Kidney (tissue), 14 donors: Measurements from ENCODE around the gene KLHL22. TPM values are rescaled to one million over a fixed set of nuclear protein-coding genes. Genes with fewer than 3 reads are reported as not detected.

Source experiments
- DNase-seq, 5 donors: peaks; one replicate each; pipeline ENCODE4 v3.0.0-alpha.2; 2013 to 2020
- FAIRE-seq: peaks from 2 replicates; lab custom pipeline; 2012; peaks lifted over from hg19 to GRCh38; lab: Jason Lieb, UNC
- H3K27ac ChIP-seq, 2 donors: one replicate each; pipeline ENCODE4 v1.7.0; 2013; ENCODE audit warnings: low read depth in 2 of 2, low read length in 2 of 2, inconsistent platforms in 1 of 2
- H3K27me3 ChIP-seq: one replicate; pipeline ENCODE4 v1.7.1; 2013; ENCODE audit warnings: low read length, inconsistent platforms; ENCODE audit not compliant: control insufficient read depth, insufficient read depth
- H3K36me3 ChIP-seq, 3 donors: one replicate each; pipeline versions ENCODE4 v1.7.0 to v1.7.1; 2013; ENCODE audit warnings: low read length in 3 of 3, control low read depth in 1 of 3, inconsistent platforms in 1 of 3; ENCODE audit not compliant: insufficient read depth in 3 of 3, control insufficient read depth in 2 of 3
- H3K4me1 ChIP-seq, 3 donors: one replicate each; pipeline versions ENCODE4 v1.7.0 to v1.7.1; 2013; ENCODE audit warnings: low read length in 3 of 3, inconsistent platforms in 1 of 3, low read depth in 1 of 3; ENCODE audit not compliant: control insufficient read depth in 2 of 3, insufficient read depth in 2 of 3
- H3K4me3 ChIP-seq, 3 donors: one replicate each; pipeline versions ENCODE4 v1.7.0 to v1.8.1; 2013; ENCODE audit warnings: low read length in 3 of 3, control low read depth in 1 of 3, inconsistent platforms in 1 of 3
- H3K9ac ChIP-seq, 3 donors: one replicate each; pipeline versions ENCODE4 v1.7.0 to v1.7.1; 2013; ENCODE audit warnings: low read length in 3 of 3, control low read depth in 1 of 3, inconsistent platforms in 1 of 3
- H3K9me3 ChIP-seq, 3 donors: one replicate each; pipeline versions ENCODE4 v1.7.0 to v1.7.1; 2013; ENCODE audit warnings: low read length in 3 of 3, control low read depth in 1 of 3, inconsistent platforms in 1 of 3; ENCODE audit not compliant: control insufficient read depth in 2 of 3, insufficient read depth in 1 of 3
- intact Hi-C: fragments of 100-400 bp; cut with DNase I; formaldehyde crosslinking; loops from one replicate; pipeline ENCODE4 v1.11.1; 2022
- polyA plus RNA-seq: library from polyadenylated mRNA; stranded (reverse); fragments of 350-450 nt; fragmentation: Illumina TruSeq; extraction: RNeasy Lipid Tissue Mini Kit (QIAGEN cat#74804); gene quantifications from one replicate; pipeline ENCODE4 v1.2.3, GENCODE V29; 2014; ENCODE audit warnings: low read depth, low replicate concordance; ENCODE audit not compliant: insufficient read depth
- total RNA-seq: library from RNA; stranded (reverse); fragmentation: NEBNext Ultra II Directional; extraction: Animal tissue kit (Norgen Biotek cat#: 25700); gene quantifications from one replicate; pipeline ENCODE4 v1.2.1, GENCODE V29; 2021
- TF ChIP-seq, protein P1 (sequence below): IDR thresholded peaks from 3 replicates; pipeline ENCODE4 v1.5.1; 2012; ENCODE audit warnings: mild to moderate bottlenecking, moderate library complexity, borderline replicate concordance; ENCODE audit not compliant: insufficient read depth; ENCODE audit errors: extremely low read depth
- donor health status: control.
- donor health status: control.
- donor health status: control.
- donor health status: control.
- donor health status: control.
- donor health status: DM: yes; HTN: yes; CAD: no.
- donor health status: Normal renal cell carcinoma (clear cell type).

KLHL22 gene
- total and polyA plus RNA-seq, 2 donors from 2014 or later, result 22.4 to 24.3 TPM

DNA sequence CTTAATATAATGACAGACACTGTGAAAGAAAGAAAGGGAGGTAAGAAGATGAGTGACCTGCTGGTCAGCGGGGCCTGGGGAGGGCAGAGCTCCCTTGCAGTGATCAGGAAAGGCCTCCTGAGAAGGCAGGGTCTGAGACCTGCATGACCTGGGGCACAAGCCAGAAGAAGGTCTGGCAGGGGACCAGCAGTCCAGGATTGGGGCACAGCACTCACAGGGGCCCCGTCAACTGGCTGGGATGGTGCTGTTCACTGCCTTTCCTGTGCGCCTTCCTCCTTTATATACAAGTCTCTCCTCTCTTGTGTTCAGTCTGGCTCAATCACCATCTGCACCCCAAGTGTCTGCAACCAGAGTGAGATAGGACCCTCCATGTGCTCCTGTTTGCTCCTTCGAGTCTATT, 35.7 kb downstream of the KLHL22 start:
- H3K9ac ChIP-seq, result no peak overlapping the region
- H3K9me3 ChIP-seq, result no peaks in the 10 kb centered on the region
- intact Hi-C loops, result no loop called here
- TF ChIP-seq, protein P1, sequence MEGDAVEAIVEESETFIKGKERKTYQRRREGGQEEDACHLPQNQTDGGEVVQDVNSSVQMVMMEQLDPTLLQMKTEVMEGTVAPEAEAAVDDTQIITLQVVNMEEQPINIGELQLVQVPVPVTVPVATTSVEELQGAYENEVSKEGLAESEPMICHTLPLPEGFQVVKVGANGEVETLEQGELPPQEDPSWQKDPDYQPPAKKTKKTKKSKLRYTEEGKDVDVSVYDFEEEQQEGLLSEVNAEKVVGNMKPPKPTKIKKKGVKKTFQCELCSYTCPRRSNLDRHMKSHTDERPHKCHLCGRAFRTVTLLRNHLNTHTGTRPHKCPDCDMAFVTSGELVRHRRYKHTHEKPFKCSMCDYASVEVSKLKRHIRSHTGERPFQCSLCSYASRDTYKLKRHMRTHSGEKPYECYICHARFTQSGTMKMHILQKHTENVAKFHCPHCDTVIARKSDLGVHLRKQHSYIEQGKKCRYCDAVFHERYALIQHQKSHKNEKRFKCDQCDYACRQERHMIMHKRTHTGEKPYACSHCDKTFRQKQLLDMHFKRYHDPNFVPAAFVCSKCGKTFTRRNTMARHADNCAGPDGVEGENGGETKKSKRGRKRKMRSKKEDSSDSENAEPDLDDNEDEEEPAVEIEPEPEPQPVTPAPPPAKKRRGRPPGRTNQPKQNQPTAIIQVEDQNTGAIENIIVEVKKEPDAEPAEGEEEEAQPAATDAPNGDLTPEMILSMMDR, result no peak
- H3K27ac ChIP-seq, result no peak overlapping the region
- FAIRE-seq (no peak), DNase-seq (peak in 1 of 5 donors; percentile 54)
- H3K4me1 ChIP-seq, result peaks cover 0 to 2% (median 0%) of the 10 kb centered on the region in 3 donors
- peaks cover 0 to 12% (median 0%) of the 10 kb centered on the region in 3 donors for H3K36me3 ChIP-seq
- H3K4me3 ChIP-seq, result no peak overlapping the region
- H3K27me3 ChIP-seq, result no peaks in the 10 kb centered on the region

DNA sequence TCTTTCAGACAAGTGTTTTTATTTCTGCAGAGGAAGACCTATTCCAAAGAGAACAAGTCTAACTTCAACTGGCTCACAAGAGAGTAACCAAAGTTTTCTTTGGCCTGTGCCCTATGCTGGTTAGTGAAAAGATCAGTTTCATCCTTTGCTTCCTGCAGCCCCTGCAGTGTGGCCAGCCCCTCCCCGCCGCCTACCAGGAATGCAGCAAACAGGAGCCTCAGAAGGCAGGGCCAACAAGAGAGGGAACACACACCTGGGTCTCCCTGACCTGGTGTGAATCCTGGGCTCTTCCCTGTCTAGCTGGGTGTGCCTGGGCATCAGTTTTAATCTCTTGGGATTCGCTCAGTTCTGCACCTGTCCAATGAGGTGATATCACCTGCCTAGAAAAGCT, 36.4 kb downstream of the KLHL22 start:
- no peak for FAIRE-seq
- Histone ChIP-seq H3K36me3 (peaks cover 0 to 12% (median 0%) of the 10 kb centered on the region in 3 donors), H3K27ac (no peak overlapping the region), H3K9me3 (no peaks in the 10 kb centered on the region), H3K4me1 (peaks cover 0 to 2% (median 0%) of the 10 kb centered on the region in 3 donors), H3K4me3 (no peak overlapping the region), H3K9ac (no peak overlapping the region), H3K27me3 (no peaks in the 10 kb centered on the region)
- TF ChIP-seq, protein P1, result no peak
- intact Hi-C loops, result no loop called here
- peak in 2 of 5 donors; percentile 17 to 19 for DNase-seq

DNA sequence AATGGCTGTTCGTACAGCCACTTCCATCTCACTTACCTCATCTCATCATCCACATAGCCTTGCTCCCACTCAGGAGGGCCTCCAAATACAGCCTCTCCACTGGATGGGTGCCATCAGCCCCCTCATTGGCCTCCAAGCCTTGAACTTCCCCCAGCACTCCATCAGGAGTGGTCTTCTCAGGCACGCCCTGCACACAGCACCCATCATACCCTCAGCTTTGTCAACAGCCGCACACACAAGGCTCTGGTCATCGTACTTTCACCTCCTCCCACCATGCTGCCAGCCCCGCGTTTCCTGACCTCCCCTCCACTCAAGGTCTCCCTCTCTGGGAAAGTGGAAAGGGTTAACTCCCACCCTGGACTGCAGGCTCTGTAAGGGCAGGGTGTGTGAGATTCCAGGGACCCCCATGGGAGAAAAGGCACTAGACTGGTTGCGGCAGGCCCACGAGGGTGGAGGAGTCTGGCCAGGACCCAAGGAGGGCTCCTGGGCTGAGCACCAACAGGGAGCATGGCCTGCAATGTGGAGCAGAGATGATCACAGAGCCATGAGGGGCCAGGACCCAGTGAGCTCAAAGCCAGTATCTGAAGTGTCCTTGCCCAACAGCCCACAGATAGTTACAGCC, 37.0 kb downstream of the KLHL22 start:
- Histone ChIP-seq H3K9me3 (no peaks in the 10 kb centered on the region), H3K4me3 (no peak overlapping the region), H3K27me3 (no peaks in the 10 kb centered on the region), H3K27ac (no peak overlapping the region), H3K9ac (no peak overlapping the region), H3K4me1 (peaks cover 0 to 2% (median 0%) of the 10 kb centered on the region in 3 donors), H3K36me3 (peaks cover 0 to 9% (median 0%) of the 10 kb centered on the region in 3 donors)
- FAIRE-seq, result no peak
- TF ChIP-seq, protein P1, result no peak
- peak in 1 of 5 donors; percentile 46 for DNase-seq
- intact Hi-C loops, result no loop called here
